Activated T-cell treated with anti-CD3 and anti-CD28 coated beads, Interleukin-2, amount 50 U/mL, for 4 hours (primary cell): ENCODE measurements around the gene NUAK1. TPM values are rescaled to one million over a fixed set of nuclear protein-coding genes. Genes with fewer than 3 reads are reported as not detected.

Experiments used
- ATAC-seq, 2 donors: fragments of 200-7000 bp; cut with Tn5 transposase; one replicate each; pipeline ENCODE4 v1.10.0; 2021
- DNase-seq: peaks from one replicate; pipeline ENCODE4 v3.0.0-alpha.2; 2020
- H3K27me3 Mint-ChIP-seq: one replicate; pipeline ENCODE4 v1.8.0; 2021; ENCODE audit warnings: low read depth, mixed read lengths
- H3K36me3 Mint-ChIP-seq: one replicate; pipeline ENCODE4 v1.8.0; 2022; ENCODE audit warnings: mixed read lengths; ENCODE audit not compliant: insufficient read depth
- H3K4me1 Mint-ChIP-seq: one replicate; pipeline ENCODE4 v1.8.0; 2021; ENCODE audit warnings: low read depth, mixed read lengths
- H3K4me3 Mint-ChIP-seq: one replicate; pipeline ENCODE4 v1.8.0; 2021; ENCODE audit warnings: mild to moderate bottlenecking, moderate library complexity, mixed read lengths
- H3K9me3 Mint-ChIP-seq: one replicate; pipeline ENCODE4 v1.8.0; 2021; ENCODE audit warnings: mixed read lengths
- total RNA-seq, 3 donors: library from RNA; stranded (reverse); gene quantifications; one replicate each; pipeline ENCODE4 v1.2.1, GENCODE V29; 2021

NUAK1 gene
- total RNA-seq, 3 donors from 2014 or later, result 0.03 to 0.05 TPM; not detected in 1

DNA sequence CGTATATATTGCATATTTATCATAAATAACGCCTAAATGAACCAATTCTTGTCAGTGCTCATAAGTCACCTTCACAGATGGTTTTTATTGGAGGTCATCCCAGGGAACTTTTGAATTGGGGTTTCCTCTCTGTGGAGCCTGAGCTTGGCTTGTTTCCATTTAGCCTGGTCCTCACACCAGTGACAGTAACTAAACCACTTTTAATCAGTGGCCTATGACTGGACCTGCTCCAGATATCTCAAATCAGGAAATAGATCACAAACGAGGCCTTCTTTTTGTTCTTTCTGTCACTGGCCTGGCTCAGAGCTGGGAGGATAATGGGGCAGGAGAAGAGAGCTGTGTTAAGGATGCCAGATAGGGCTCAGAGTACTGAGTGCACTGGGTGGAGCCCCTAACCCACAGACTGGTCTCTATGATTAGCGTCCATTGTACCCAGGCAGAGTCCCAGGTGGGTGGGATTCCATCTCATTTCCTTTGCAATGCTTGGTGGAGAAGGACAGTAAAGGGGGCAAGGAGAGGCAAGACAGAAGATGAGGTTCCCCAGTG lies 92.4 kb downstream of the NUAK1 start:
- ATAC-seq (no peak), DNase-seq (no peak)
- peaks cover 12% of the 10 kb centered on the region for H3K27me3 Mint-ChIP-seq
- H3K9me3 Mint-ChIP-seq, result no peaks in the 10 kb centered on the region
- H3K4me3 Mint-ChIP-seq, result no peak overlapping the region
- H3K4me1 Mint-ChIP-seq, result no peaks in the 10 kb centered on the region
- H3K36me3 Mint-ChIP-seq, result no peaks in the 10 kb centered on the region

DNA sequence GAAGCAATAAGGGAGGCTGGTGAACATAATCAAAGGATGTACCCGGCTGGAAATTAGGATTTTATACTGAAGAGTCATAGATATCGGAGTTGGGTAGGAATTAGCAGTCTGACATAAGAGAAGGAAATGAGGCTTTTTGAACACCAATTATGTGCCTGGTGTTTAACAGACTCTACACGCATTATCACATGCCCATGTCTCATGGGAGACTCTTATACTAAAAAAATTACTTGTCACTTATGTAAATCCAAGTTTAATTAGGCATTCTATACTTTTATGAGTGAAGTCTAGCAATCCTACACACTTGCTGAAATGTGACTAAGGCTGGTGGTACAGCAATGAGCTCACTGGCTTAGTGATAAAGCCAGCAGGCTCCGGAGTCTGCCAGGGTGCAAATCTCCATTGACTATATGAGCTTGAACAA lies 93.5 kb downstream of the NUAK1 start:
- no peaks in the 10 kb centered on the region for H3K4me1 Mint-ChIP-seq
- no peak for ATAC-seq
- DNase-seq, result no peak
- H3K27me3 Mint-ChIP-seq, result peaks cover 9% of the 10 kb centered on the region
- no peaks in the 10 kb centered on the region for H3K9me3 Mint-ChIP-seq
- H3K4me3 Mint-ChIP-seq, result no peak overlapping the region
- H3K36me3 Mint-ChIP-seq, result no peaks in the 10 kb centered on the region

DNA sequence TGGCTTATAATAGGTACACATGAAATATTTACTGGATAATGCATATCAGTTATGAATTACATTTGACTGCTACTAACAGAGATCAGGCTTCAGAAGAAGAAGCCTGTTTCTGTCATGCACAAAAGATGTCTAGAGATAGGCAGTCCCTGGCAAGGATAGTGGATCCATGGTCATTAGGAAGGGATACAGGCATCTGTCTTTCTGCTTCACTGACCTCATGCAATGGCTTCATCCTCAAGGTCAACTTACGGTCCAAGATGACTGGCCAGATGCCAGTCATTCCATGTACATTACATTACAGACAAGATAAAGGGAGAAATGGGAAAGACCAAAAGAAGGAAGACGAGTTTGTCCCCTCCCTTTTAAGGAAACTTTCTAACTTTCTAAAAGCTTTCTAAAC lies 94.0 kb downstream of the NUAK1 start:
- Mint-ChIP-seq H3K27me3 (peaks cover 9% of the 10 kb centered on the region), H3K36me3 (no peaks in the 10 kb centered on the region), H3K4me3 (no peak overlapping the region), H3K4me1 (no peaks in the 10 kb centered on the region), H3K9me3 (no peaks in the 10 kb centered on the region)
- ATAC-seq, result no peak
- DNase-seq, result no peak

- DNase-seq, result no peak
- no peak for ATAC-seq
- Mint-ChIP-seq H3K36me3 (no peaks in the 10 kb centered on the region), H3K9me3 (no peaks in the 10 kb centered on the region), H3K4me3 (no peak overlapping the region), H3K27me3 (peaks cover 2% of the 10 kb centered on the region), H3K4me1 (no peaks in the 10 kb centered on the region)
Measured at GRCh38 chr12:106042037-106042436, 96.7 kb downstream of the NUAK1 start.

DNA sequence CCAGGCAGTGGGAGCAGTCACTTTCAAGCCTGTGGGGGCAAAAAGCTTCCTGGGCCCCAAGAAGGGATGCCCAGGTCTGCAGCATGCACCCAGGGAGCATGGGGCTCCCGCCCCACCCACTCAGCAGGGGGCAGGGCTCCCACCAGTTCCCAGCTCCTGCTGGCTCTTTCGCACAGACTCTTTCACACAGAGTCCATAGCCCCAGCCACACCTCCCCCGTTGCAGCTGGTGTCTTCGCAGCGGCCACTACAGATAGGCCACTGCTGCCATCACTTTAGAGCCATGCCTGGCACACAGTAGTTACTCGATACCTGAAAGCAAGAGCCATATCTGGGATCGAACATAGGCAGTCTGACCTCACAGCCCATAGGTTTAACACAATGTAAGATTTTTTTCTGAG lies 98.2 kb downstream of the NUAK1 start:
- Mint-ChIP-seq H3K4me3 (no peak overlapping the region), H3K9me3 (no peaks in the 10 kb centered on the region), H3K27me3 (peaks cover 2% of the 10 kb centered on the region), H3K4me1 (no peaks in the 10 kb centered on the region), H3K36me3 (no peaks in the 10 kb centered on the region)
- DNase-seq (no peak), ATAC-seq (no peak)

GRCh38 chr12:106039646-106040404 lies 98.9 kb downstream of the NUAK1 start:
- H3K27me3 Mint-ChIP-seq, result peaks cover 2% of the 10 kb centered on the region
- no peak overlapping the region for H3K4me3 Mint-ChIP-seq
- H3K9me3 Mint-ChIP-seq, result no peaks in the 10 kb centered on the region
- DNase-seq (no peak), ATAC-seq (no peak)
- H3K36me3 Mint-ChIP-seq, result no peaks in the 10 kb centered on the region
- H3K4me1 Mint-ChIP-seq, result no peaks in the 10 kb centered on the region

DNA sequence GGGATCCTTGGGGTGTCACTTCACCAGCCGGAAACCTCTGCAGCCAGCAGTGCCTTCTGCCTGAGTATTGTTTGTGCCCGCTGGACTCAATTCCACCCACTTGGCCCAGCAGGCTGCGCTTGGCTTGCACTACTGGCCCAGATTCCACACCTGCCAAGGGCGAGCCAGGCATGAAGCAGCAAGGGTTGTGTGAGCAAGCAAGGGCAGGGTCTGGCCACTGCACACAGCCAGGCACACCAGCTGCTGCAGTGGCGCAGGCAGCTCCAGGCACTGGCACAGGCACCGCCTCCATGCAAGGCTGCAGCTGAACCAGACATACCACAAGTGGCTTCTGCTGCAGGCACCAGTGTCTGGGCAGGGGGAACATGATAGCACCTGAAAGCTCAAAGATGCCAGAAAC lies 99.5 kb downstream of the NUAK1 start:
- ATAC-seq, result no peak
- Mint-ChIP-seq H3K4me1 (no peaks in the 10 kb centered on the region), H3K36me3 (no peaks in the 10 kb centered on the region), H3K4me3 (no peak overlapping the region), H3K27me3 (peaks cover 2% of the 10 kb centered on the region), H3K9me3 (no peaks in the 10 kb centered on the region)
- no peak for DNase-seq

DNA sequence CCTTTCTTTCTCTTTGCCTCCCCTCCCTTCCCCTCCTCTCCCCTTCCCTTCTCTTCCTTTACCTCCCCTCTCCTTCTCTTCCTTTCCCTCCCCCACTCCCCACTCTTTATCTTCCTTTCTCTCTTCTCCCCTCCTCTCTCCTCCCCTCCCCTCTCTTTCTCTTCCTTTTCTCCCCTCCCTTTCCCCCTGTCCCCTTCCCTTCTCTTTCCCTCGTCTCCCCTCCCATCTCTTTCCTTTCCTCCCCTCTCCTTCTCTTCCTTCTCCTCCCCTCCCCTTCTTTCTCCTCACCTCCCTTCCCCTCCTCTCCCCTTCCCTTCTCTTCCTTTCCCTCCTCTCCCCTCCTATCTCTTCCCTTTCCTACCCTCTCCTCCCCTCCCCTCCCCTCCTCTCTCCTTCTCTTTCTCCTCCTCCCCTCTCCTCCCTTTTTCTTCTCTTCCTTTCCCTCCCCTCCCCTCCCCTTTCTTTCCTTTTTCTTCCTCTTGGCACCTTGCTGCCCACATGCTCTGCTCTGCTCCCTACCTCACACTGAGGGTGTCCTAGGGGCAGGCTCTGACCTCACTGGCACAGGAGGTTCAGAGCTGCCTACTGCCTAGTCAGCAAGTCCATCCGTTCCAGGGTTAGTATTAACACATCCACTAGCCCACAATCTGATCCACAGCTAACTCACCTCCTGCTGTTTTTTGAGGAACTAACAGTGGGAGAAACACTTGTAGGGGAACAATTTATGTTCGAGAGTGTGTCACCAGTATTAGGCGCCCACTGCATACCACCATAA lies 101.0 kb downstream of the NUAK1 start:
- H3K36me3 Mint-ChIP-seq, result no peaks in the 10 kb centered on the region
- H3K4me3 Mint-ChIP-seq, result no peak overlapping the region
- no peak for DNase-seq
- H3K27me3 Mint-ChIP-seq, result peaks cover 2% of the 10 kb centered on the region
- H3K4me1 Mint-ChIP-seq, result no peaks in the 10 kb centered on the region
- no peak for ATAC-seq
- H3K9me3 Mint-ChIP-seq, result no peaks in the 10 kb centered on the region

- no peak for DNase-seq
Measured at GRCh38 chr12:106035421-106035820, 103.3 kb downstream of the NUAK1 start.

GRCh38 chr12:106034316-106034715 lies 104.4 kb downstream of the NUAK1 start:
- no peak for ATAC-seq
- Mint-ChIP-seq H3K27me3 (no peaks in the 10 kb centered on the region), H3K9me3 (no peaks in the 10 kb centered on the region)

More at GRCh38 chr12:106035421-106035820, 103.3 kb downstream of the NUAK1 start:
- Mint-ChIP-seq H3K4me1 (no peaks in the 10 kb centered on the region), H3K9me3 (no peaks in the 10 kb centered on the region), H3K4me3 (no peak overlapping the region), H3K27me3 (no peaks in the 10 kb centered on the region), H3K36me3 (no peaks in the 10 kb centered on the region)
- no peak for ATAC-seq

DNA sequence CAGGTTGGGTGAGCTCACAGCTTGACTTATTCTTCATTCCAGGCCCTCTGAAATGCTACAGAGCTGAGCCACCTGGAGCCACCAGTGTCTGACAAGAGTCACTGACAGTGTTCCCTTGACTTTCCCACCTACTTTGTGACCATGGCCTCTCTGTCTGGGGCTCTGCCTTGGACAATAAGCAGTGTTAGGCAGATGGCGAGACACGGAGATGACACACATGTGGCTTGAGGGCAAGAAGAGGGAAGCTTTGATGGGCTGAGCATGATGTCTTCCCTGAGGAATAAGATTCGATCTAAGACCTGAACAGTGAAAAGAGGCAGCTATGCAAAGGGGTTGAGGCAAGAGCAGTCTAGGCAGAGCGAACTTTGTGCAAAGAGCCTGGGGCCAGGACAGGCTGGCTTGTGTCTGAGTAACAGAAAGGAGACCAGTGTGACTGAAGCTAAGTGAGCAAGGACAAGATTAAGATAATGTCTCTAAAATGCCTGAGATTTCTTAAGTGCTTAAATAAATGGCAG lies 105.5 kb downstream of the NUAK1 start:
- no peak overlapping the region for H3K4me3 Mint-ChIP-seq
- no peaks in the 10 kb centered on the region for H3K9me3 Mint-ChIP-seq
- H3K36me3 Mint-ChIP-seq, result no peaks in the 10 kb centered on the region
- no peak for DNase-seq
- no peaks in the 10 kb centered on the region for H3K27me3 Mint-ChIP-seq
- no peak for ATAC-seq
- H3K4me1 Mint-ChIP-seq, result no peaks in the 10 kb centered on the region

More at GRCh38 chr12:106034316-106034715, 104.4 kb downstream of the NUAK1 start:
- no peak overlapping the region for H3K4me3 Mint-ChIP-seq
- no peaks in the 10 kb centered on the region for H3K4me1 Mint-ChIP-seq
- H3K36me3 Mint-ChIP-seq, result no peaks in the 10 kb centered on the region
- DNase-seq, result no peak

GRCh38 chr12:106032623-106032925 lies 106.2 kb downstream of the NUAK1 start:
- Mint-ChIP-seq H3K36me3 (no peaks in the 10 kb centered on the region), H3K9me3 (no peaks in the 10 kb centered on the region), H3K4me3 (no peak overlapping the region), H3K27me3 (peaks cover 5% of the 10 kb centered on the region), H3K4me1 (no peaks in the 10 kb centered on the region)
- ATAC-seq, result no peak
- DNase-seq, result no peak

GRCh38 chr12:106031761-106032622 lies 106.8 kb downstream of the NUAK1 start:
- no peak for ATAC-seq
- peaks cover 6% of the 10 kb centered on the region for H3K27me3 Mint-ChIP-seq
- H3K4me3 Mint-ChIP-seq, result no peak overlapping the region
- H3K4me1 Mint-ChIP-seq, result no peaks in the 10 kb centered on the region
- no peaks in the 10 kb centered on the region for H3K36me3 Mint-ChIP-seq
- H3K9me3 Mint-ChIP-seq, result no peaks in the 10 kb centered on the region
- no peak for DNase-seq
